GM19351 (cell line): ENCODE results near the gene LPP.

Source experiments
- ATAC-seq: cut with Tn5 transposase; IDR thresholded peaks from one replicate; pipeline ENCODE4 v1.9.1; 2021; ENCODE audit warnings: mild to moderate bottlenecking, moderate library complexity; ENCODE audit not compliant: unreplicated experiment

Gene LPP

DNA sequence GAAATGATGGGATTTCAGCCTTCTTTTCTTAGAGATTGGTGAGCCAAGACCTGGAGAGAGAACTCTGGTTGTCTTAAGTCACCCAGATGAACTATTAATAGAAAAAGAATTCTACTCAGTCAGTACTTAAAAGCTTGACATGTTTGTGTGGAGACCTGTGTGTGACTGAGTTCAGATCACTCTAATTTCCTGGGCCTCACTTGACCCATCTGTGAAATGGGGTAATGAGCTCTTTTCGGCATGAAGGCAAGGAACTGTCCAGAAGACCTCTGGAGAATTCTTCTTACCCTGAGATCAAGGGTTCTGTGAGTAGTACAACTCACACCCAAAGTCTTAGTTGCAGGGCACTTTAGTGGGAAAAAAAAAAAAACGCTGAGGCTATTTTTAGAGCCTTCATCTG, 92.9 kb downstream of the LPP start:
- ATAC-seq, result no peak

DNA sequence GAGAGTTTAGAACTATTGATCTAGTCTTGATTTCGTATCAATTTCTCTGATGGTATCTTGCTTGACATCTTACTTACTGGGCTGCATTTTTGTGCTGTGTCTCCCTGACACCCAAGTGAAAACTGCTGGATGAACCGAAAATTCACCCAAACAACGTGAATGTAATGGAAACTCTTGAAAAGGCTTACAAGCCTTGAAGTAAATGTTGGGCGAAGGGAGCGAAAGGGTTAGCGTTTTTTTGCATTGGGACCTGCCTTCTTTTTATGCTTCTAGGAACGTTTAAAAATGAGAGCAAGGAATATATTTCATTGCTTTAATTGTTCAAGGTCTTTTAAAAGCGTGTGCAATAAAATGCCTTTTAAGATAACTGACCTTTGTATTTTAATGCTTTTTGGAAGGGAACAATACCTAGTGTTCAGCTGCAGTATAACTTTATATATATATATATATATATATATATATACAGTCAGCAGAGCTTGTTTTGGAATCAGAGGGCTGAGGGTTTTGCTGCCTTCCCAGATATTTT, 94.1 kb downstream of the LPP start:
- ATAC-seq, result no peak

DNA sequence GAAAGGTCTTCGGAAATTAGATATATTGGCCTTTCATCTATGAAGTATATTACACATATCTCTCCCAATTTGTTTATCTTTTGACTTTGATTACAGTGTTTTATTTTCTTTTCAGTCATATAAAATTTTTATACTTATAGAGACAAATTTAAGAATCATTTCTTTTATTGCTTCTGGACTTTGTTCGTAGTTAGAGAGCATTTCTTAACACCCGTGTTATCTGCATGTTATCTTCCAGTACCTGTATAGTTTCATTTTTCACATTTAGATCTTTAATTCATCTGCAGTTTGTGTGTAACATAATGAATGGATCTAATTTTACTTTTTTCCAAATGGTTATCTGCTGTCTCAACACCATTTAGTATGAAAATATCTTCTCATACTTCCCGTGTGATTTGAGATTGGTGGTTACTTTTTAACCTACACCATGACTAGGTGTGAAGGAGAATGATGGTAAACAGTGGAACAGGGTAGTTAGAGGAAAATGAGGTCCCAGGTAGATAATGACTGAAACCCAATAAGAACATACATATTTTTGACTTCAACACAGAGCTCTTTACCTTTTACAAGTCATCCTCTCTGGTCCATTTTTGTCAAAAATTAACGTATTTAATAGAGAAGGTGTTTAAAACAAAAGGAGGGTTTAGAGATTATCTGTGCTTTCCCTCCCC, 99.3 kb downstream of the LPP start:
- ATAC-seq, result no peak

DNA sequence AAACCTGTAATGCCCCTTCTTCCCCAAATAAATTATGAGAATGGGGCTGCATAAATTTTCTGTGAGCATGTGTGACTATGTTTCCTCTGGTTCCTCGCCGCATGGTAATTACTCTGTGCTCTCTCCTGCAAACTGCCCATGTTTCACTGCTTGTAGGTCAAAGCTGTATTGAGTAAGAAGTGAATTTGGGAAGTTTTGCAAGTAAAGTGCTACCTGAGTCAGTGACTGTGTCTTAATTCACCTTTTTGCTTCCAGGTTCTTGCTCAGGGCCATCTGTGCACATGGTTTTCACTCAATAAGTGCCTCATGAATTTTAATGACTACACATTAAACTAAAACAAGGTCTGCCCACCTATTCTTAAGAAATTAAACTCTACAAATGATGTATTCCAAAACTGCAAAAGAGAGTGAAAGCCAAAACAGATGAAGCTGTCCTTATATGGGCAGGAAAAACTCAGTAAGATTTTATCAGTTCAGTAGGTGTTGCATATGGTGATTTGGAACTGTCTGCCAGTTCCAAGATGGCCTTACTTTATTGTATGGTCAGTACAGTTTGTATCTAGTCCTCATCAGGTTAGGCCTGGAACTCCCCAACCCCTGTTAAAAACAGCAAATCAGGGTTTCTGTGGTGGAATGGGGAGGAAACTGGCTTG, 100.0 kb downstream of the LPP start:
- no peak for ATAC-seq

DNA sequence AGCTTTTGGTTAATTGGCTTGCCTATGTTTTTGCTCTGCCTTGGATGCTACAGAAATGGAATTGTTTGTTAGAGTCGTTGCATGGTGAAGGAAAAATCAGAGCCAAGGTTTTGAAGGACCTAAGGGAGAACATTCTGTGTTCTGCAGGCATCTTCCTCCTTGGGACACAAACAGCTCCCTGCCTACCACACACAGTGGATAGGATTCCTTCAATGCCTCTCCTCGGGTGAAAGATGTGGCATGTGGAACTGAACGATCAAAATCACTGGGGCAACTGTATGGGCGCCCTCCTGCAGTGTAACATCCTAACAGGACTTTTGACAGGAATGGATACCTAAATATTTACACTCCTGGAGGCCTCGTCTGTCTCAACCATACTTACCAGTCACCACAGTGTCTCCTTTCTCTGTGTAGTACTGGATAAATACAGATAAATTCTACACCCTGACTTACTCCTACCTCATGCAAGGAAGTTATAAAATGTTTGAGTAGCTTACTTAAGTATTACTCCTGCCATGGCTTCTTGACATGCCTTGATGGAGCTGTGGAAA, 100.6 kb downstream of the LPP start:
- no peak for ATAC-seq

DNA sequence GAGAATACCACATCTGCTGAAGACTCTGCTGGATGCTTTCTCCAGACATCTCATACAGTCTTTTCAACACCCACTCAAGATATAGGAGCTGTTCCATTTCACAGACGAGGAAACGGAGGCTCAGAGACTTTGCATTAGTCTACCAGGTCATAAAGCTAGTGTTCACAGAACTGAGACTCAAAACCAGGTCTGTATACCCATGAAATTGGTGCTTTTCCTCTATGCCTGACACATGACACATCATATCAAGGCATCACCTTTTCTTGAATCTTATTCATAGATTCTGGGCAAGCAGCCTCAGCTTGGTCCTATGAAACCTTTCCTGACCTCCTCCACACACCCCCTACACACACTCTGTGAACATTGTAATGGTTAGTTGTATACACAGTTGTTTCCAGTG, 101.2 kb downstream of the LPP start:
- ATAC-seq, result no peak

DNA sequence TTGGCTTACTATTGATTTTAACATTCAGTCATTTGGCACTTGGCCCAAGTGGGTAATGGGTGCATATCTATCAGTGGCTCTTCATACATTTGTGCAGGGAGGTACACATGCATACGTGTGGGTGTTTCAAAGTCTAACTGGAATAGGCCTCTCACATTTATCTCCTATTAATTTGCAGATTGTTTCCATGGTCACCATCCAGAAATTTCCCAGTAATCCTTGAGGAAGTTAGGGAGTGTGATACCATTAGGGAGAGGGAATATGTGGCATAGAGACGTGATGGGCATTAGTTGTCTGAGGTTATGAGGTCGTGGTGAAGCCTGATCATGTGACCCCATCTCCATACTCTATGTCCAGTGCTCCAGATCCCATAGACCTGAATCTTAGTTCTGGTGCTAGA, 102.8 kb downstream of the LPP start:
- ATAC-seq, result no peak

DNA sequence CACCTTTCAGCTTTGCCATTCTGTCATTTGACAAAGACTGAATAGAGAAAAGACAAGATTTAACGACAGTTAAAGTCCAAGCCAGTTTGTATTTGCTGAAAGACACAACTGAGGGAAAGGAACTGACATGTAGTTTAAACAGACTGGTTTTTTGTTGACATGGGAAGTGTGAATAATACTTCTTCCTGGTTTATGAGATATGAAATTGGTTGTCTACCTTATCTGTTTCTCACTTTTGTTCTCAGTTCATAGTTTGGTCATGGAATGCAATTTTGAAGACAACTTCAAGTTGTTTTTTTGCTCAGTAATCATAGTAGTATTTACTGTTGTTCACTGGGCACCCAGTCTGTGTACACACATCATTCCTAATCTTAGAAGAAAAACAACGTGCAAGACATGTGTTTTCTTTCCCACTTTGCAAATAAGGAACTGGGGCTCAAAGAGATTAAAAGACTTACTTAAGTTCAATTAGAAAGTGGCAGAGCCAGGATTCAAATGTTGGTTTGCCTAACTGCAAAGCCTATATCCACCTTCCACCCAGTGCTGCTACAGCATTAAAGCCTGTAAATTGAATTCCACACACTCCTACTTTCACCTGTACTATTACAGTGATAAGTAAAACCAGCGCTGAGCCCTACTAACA, 103.5 kb downstream of the LPP start:
- no peak for ATAC-seq

DNA sequence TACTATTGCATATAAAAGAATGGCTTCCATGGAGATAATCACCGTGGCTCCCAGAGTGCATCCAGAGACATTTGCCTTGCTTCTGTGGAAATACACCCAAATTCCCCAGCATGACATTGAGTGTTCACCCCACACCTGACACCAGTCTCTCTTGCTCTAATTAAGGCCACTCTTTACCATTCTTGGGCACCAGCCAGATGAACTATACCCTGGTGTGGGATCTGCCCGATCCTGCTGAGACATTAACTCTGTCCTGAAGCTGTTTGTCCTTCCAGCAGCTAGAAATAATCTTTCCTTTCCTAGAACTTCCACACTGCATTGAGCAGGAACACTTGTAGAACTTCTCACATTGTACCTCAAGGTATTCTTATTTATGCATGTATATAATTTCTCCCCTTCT, 105.2 kb downstream of the LPP start:
- no peak for ATAC-seq

DNA sequence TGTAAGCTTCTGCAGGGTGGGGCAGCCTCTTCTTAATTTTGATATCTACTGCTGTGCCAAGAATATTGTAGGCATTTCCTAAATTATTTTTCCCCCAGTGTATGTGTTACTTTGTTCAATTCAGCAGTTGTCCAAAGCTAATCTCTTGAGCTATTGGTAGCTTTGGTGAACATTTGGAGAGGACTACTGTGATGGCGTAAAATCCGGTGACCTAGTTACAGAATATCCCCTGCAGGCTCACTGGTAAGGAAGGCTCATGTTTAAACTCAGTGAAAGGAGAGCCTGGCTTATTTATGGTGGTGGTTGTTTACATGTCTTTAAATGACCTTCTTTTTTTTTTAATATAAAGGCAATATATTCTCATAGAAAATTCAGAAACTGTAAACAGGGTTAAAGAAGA, 105.6 kb downstream of the LPP start:
- no peak for ATAC-seq

DNA sequence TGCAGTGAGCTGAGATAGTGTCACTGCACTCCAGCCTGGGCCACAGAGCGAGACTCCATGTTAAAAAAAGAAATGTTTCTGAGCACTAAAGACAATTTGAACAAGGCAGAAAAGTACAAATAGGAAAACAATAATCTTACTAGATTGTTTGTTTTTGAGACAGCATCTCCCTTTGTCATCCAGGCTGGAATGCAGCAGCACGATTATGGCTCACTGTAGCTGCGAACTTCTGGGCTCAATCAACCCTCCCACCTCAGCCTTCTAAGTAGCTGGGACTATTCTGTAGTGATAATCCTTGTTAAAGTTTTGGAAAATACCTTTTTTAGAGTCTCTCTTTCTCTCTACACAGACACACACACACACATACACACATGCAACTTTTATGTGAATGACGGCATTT, 107.1 kb downstream of the LPP start:
- no peak for ATAC-seq

DNA sequence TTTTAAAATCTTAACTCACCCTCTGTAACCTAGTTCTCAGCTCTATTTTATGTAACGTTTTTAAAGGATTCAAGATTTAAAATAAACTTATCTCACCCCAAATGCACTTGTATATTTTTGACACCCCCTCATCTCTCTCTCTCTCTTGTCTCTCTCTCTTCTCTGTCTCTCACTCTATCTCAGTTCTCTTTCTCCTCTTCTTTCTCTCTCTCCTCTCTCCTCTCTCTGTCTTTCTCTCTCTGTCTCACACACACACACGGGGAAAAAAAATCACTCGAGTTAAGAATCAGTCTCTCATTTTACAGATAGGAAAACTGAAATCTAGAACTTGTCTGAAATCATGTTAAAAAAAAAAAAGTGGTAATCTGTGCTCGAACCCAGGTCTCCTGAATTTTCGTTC, 108.5 kb downstream of the LPP start:
- ATAC-seq, result no peak

DNA sequence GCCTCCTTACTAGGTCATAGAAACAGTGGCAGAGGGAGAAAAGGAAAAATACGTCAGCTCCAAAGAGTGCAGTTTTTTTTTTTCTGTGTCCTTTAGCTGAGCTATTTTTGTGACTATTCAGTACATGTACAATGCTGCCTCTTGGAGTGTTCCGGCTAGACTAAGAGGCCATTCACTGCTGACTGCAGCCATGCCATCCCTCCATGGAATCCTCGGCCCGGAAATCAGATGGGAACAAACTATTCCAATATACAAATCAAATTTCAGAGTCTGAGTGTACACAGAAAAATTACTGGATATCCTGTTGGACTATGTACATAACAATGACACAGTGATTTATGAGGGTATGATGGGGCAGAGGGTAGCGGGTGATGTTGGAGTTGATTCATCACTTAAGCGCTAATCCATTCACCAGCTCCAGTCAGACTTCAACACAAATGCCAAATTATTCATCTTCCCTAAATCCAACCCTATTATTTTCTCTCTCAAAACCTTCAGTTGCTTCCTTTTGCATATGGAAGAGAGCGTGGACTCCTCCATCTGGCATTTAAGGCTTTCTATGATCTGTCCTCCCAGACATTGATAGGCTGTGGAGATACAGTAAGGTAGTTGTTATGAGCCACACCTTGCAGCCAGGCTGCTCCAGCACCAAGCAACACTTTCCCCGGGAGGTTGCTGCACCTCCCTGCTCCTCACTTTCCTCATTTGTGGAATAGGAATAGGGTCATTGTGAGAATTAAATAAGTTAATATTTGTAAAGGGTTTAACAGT, 109.1 kb downstream of the LPP start:
- no peak for ATAC-seq

DNA sequence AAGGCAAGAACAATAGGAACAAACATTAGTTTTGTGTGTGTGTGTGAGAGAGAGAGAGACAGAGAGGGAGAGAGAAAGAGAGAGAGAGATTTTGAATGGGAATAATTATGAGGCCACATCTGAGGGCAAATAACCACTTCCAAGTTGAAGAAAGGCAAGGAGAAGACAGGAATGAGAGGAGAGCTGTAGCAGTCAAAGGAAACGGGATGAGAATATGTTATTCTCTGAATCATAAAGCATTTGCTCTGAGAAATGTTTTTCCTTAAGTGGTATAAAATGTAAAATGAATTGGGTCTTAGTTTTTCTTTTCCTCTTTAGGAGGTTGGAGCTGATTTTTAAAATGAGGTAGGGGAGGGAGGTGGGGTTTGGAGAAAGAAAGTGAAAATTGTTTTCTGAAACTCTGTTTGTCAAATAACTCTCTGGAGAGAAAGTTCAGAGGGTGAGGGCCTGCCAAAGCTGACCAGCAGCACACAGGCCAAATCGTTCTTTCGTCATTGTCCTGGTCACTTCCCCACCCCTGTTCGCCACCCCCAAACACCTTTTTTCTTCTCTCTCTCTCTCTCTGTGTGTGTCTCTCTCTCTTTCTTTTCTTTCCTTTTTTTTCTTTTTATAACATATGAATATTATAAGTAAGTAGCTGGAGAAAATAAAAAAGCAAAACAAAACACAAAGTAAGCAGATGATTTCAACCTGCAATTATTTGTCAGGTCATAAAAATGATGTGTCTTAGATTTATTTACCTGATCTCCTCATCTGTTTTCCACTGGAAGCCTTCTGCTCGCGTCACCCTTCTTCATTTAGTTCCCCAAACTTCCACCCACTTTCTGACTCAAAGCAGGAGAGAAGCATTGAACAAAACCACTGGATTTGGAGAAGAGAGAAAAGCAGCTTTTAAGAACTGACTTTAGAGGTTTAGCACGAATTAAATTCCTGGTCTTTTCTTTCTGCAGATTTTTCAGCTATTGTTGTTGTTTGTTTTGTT, 110.6 kb downstream of the LPP start:
- no peak for ATAC-seq

DNA sequence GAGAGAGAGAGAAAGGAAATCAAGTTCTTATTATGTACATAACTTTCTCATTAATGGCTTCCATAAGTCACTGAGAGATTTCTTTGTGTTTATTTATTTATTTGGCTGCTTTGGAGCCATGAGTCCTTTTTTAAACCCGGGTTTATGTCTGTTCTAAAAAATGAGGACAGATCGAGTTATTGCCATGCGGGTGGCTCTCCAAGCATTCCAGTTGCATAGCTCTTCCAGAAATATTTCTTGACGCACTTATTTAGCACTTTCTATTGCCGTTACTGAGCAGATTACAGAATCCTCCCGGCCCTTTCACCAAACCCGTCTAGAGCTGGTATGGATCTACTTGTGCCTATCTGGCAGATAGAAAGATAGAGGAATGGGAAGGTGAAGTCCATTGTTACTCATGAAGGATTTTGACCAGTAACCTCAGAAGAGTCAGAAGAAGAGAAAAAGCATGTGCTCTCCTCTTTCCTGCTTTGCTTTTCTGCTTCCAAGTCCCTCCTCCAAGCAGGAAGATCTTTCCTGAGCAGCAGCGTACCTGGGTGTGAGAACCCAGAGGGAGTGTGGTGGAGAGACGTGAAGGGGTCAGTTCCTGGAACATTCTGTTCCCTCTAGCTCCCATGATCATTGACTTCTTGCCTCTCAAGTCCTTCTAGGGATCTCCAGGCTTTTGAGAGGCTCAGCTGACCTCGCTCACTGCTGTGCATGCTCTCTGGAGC, 112.8 kb downstream of the LPP start:
- ATAC-seq, result no peak

DNA sequence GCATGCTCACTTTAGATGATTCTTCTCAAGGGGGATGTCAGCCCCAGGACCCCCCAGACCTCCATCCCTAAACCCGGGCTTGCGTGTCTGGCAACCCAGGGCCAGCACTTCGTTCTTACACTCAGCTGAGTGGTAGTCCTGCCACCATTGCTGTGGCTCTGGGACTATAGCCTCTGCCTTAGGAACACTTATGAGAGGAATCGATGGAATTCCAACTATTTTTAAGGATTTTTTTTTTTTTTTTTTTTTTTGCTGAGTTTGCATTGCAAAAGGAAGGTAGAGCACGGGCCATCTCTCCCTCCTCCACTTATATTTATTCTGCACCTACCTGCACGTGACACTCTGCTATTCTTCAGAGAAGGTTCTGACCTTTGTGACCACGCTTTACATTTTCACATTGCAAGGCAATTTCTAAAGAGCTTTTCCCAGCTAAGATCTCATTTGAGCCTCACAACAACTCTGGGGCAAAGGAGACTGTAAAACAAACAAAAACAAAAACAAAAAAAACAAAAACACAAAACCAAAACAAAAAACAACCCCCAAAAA, 113.9 kb downstream of the LPP start:
- ATAC-seq, result no peak

DNA sequence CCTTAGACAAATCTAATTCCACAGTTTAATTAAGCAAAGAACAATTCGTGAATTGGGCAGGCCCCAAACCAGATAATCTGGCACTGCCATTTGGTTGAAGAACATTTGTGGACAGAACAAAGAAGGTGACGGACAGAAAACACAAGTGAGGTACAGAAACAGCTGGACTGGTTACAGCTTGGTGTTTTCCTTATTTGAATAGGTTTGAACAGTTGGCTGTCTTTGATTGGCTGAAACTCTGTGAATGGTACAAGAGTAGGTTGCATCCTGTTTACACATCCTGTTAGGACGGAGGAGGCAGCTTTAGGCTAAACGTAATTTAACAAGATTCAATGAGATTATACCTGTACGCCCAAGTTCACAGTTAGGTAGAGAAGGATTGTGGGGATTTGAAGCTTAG, 114.4 kb downstream of the LPP start:
- ATAC-seq, result no peak

DNA sequence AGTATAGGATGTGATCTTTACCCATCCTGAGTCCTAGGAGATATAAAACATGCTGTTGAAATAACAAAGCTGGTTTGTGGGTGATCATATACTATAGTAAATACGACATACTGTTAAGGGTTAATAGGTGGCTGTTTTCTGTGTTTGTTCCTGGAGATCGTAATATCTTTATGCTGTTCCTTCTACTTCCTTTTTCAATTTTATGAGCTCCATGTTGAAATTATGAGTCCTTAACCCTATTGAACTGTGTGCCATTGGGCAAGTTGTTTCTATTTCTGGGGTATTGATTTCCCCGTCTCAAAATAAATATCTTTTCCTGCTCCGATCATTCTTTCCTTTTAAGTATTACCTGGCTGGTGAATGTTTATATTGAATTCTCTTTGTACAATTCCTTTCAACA, 115.1 kb downstream of the LPP start:
- no peak for ATAC-seq

DNA sequence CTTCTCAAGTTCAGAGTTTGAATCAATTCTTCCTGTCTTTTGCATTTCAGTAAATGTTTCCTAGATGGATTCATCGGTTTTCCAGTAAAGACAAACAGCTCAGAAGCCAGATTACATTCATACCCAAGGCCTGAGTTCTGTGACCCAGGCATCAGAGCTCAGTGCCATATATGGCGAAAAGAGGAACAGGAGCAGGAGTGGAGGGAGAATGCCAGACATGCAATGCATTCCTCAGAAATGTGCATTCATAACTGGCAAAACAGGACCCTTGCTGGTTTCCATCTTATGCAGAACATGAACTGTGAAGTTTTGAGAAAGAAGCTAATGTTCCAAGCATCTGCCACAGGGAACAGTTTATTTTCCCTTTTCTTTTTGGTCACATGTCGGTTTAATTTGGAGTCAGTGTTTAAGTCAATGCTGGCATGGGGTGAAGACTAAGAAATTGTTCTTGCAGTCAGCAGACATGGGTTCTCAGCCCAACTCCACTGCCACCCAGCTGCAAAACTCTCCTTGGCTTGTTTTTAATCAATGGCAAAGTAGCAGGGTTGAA, 116.5 kb downstream of the LPP start:
- no peak for ATAC-seq
